ENCODE data around the gene N4BP3. TPM values are rescaled to one million over a fixed set of nuclear protein-coding genes. Genes with fewer than 3 reads are reported as not detected.

N4BP3 gene
- total RNA-seq, 1 experiment from 2014 or later, result 46.2 TPM

GRCh38 chr5:178117923-178118701, 4.8 kb downstream of the N4BP3 start:
- Mint-ChIP-seq H3K36me3 (peaks cover 8% of the 10 kb centered on the region), H3K27ac (no peak overlapping the region), H3K4me3 (no peak overlapping the region), H3K4me1 (peaks cover 53% of the 10 kb centered on the region), H3K9me3 (no peaks in the 10 kb centered on the region), H3K27me3 (ENCODE audit: low read depth) (no peaks in the 10 kb centered on the region)
- ATAC-seq (no peak), DNase-seq (ENCODE audit: low spot score) (no peak)
- ChIA-PET POLR2A (interaction anchor here (1.4 to 6.0 kb wide), 3 partner anchors 7 to 40 kb away, joined by 3 to 60 read pairs (median 5); partner anchors contain the start of gene NHP2), CTCF (interaction anchor here (0.6 to 8.9 kb wide), 5 partner anchors 10 to 42 kb away, joined by 3 to 138 read pairs (median 6); partner anchors contain the start of gene RMND5B)
- no peak for TF ChIP-seq MAX (CRISPR knock-in tag; IDR thresholded peaks at IDR 0.05)
- TF ChIP-seq USF2 (CRISPR knock-in tag; IDR thresholded peaks at IDR 0.05), result no peak
- TF ChIP-seq ZNF317 (CRISPR knock-in tag; IDR thresholded peaks at IDR 0.05; ENCODE audit: borderline replicate concordance, low read depth), result no peak
- TF ChIP-seq ZNF671 (CRISPR knock-in tag; IDR thresholded peaks at IDR 0.05), result no peak
- no peak for TF ChIP-seq ERG (CRISPR knock-in tag; IDR thresholded peaks at IDR 0.05)
- TF ChIP-seq STAT6 (CRISPR knock-in tag; conservative IDR thresholded peaks at IDR 0.05; ENCODE audit: low read depth), result no peak

- peaks cover 11% of the 10 kb centered on the region for H3K36me3 Mint-ChIP-seq
- DNase-seq (ENCODE audit: low spot score), result no peak
- no peak overlapping the region for H3K4me3 Mint-ChIP-seq
- no peaks in the 10 kb centered on the region for H3K27me3 Mint-ChIP-seq (ENCODE audit: low read depth)
- peaks cover 65% of the 10 kb centered on the region for H3K4me1 Mint-ChIP-seq
- ChIA-PET POLR2A (interaction anchor here (0.9 to 1.5 kb wide), 4 partner anchors 11 to 84 kb away, joined by 3 to 10 read pairs (median 5); partner anchors contain the start of genes HNRNPAB, NHP2 and RMND5B), CTCF (interaction anchor here (0.6 to 8.9 kb wide), 23 partner anchors 8 to 708 kb away, joined by 3 to 138 read pairs (median 7); partner anchors contain the start of genes NHP2 and RMND5B)
- H3K9me3 Mint-ChIP-seq, result no peaks in the 10 kb centered on the region
- no peak for ATAC-seq
- peak overlapping the region; percentile 57; the same call in 1 of the 2 replicates for H3K27ac Mint-ChIP-seq
- TF ChIP-seq, protein P1, sequence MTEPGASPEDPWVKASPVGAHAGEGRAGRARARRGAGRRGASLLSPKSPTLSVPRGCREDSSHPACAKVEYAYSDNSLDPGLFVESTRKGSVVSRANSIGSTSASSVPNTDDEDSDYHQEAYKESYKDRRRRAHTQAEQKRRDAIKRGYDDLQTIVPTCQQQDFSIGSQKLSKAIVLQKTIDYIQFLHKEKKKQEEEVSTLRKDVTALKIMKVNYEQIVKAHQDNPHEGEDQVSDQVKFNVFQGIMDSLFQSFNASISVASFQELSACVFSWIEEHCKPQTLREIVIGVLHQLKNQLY (CRISPR knock-in tag; IDR thresholded peaks at IDR 0.05), result no peak
- TF ChIP-seq FOXP1 (CRISPR knock-in tag; IDR thresholded peaks at IDR 0.05; ENCODE audit: borderline replicate concordance) (no peak), NR1H2 (CRISPR knock-in tag; IDR thresholded peaks at IDR 0.05) (no peak), ZBTB21 (CRISPR knock-in tag; IDR thresholded peaks at IDR 0.05; ENCODE audit: borderline replicate concordance) (no peak), ZNF232 (CRISPR knock-in tag; IDR thresholded peaks at IDR 0.05) (no peak), E2F1 (CRISPR knock-in tag; IDR thresholded peaks at IDR 0.05) (no peak), STAT6 (CRISPR knock-in tag; conservative IDR thresholded peaks at IDR 0.05; ENCODE audit: low read depth) (no peak), FOXK1 (CRISPR knock-in tag; IDR thresholded peaks at IDR 0.05) (no peak), ZBTB43 (CRISPR knock-in tag; IDR thresholded peaks at IDR 0.05) (no peak), FOXJ3 (CRISPR knock-in tag; IDR thresholded peaks at IDR 0.05; ENCODE audit: borderline replicate concordance) (no peak), GRHL2 (CRISPR knock-in tag; IDR thresholded peaks at IDR 0.05; ENCODE audit: insufficient replicate concordance, severe bottlenecking) (no peak)
- TF ChIP-seq, protein P2, sequence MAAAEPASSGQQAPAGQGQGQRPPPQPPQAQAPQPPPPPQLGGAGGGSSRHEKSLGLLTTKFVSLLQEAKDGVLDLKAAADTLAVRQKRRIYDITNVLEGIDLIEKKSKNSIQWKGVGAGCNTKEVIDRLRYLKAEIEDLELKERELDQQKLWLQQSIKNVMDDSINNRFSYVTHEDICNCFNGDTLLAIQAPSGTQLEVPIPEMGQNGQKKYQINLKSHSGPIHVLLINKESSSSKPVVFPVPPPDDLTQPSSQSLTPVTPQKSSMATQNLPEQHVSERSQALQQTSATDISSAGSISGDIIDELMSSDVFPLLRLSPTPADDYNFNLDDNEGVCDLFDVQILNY (CRISPR knock-in tag; IDR thresholded peaks at IDR 0.05), result no peak
- TF ChIP-seq, protein P3, sequence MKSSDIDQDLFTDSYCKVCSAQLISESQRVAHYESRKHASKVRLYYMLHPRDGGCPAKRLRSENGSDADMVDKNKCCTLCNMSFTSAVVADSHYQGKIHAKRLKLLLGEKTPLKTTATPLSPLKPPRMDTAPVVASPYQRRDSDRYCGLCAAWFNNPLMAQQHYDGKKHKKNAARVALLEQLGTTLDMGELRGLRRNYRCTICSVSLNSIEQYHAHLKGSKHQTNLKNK (CRISPR knock-in tag; IDR thresholded peaks at IDR 0.05), result no peak
Observed at GRCh38 chr5:178119915-178120606, 6.7 kb downstream of the N4BP3 start.

All from WTC11 (cell line).